HCT116 (cell line): ENCODE measurements around the gene FGF14. TPM values are rescaled to one million over a fixed set of nuclear protein-coding genes. Genes with fewer than 3 reads are reported as not detected.

Experiments
- ATAC-seq: fragments of 200-7000 bp; cut with Tn5 transposase; 2 replicates; pipeline ENCODE4 v1.9.1; 2020; ENCODE audit warnings: mild to moderate bottlenecking, moderate library complexity
- BruUV-seq: library from RNA; stranded (reverse); fragments of 400-500 nt; replicated peaks from 2 replicates; lab custom pipeline; 2021; lab: Mats Ljungman, UMichigan
- CTCF ChIA-PET: fragments of 300-600 bp; sonication (Branson Sonifier 250); formaldehyde crosslinking; loops from one replicate; lab custom pipeline; 2021; ENCODE audit warnings: antibody characterized with exemption; lab: Charles Lee
- POLR2A ChIA-PET: fragments of 300-600, 350-600 bp; sonication (Branson Sonifier 250); formaldehyde crosslinking; loops from one replicate; lab custom pipeline; 2021; ENCODE audit warnings: antibody characterized with exemption; lab: Charles Lee
- RAD21 ChIA-PET, 2 experiments: fragments of 300-600 bp; sonication (Branson Sonifier 250); formaldehyde crosslinking; loops; one replicate each; lab custom pipeline; 2023; ENCODE audit warnings: low total read pairs in 2 of 2; ENCODE audit not compliant: uncharacterized antibody in 2 of 2, unreplicated experiment in 2 of 2, low non-redundant PET in 1 of 2; lab: Charles Lee
- DNase-seq: peaks from one replicate; pipeline ENCODE4 v3.0.0-alpha.2; 2010; ENCODE audit warnings: low read depth, low spot score
- H2AFZ ChIP-seq: fragments of 200-600 bp; shearing (Covaris generic), sonication (generic); 2 replicates; pipeline ENCODE4 v1.6.1; 2017; ENCODE audit warnings: low read depth, mixed run types, mixed read lengths, antibody characterized with exemption, low read length; ENCODE audit not compliant: poor library complexity, severe bottlenecking
- H3K27ac ChIP-seq: 2 replicates; pipeline ENCODE4 v1.5.1; 2012; ENCODE audit warnings: low read depth, low read length
- H3K27me3 ChIP-seq: fragments of 200-600 bp; sonication (generic); 2 replicates; pipeline ENCODE4 v1.6.1; 2016; ENCODE audit warnings: mixed run types, low read length, mixed read lengths; ENCODE audit not compliant: insufficient read depth
- H3K36me3 ChIP-seq, 2 experiments: fragments of 200-500 bp in 1 of 2; fragments of 200-600 bp in 1 of 2; sonication (Bioruptor generic) in 1 of 2; sonication (generic) in 1 of 2; 2 replicates each; pipeline versions ENCODE4 v1.5.1 to v1.6.1; 2014 to 2016; ENCODE audit warnings: low read length in 2 of 2, inconsistent platforms in 1 of 2, mixed read lengths in 1 of 2, mixed run types in 1 of 2; ENCODE audit not compliant: insufficient read depth in 2 of 2, control insufficient read depth in 1 of 2
- H3K4me1 ChIP-seq, 2 experiments: fragments of 200-600 bp in 1 of 2; sonication (generic) in 1 of 2; 2 replicates each; pipeline versions ENCODE4 v1.5.1 to v1.6.1; 2012 to 2017; ENCODE audit warnings: low read length in 2 of 2, inconsistent platforms in 1 of 2, mild to moderate bottlenecking in 1 of 2, mixed read lengths in 1 of 2, mixed run types in 1 of 2, moderate library complexity in 1 of 2; ENCODE audit not compliant: insufficient read depth in 2 of 2, control insufficient read depth in 1 of 2
- H3K4me2 ChIP-seq: fragments of 200-600 bp; sonication (generic); 2 replicates; pipeline ENCODE4 v1.6.1; 2017; ENCODE audit warnings: mixed run types, low read length, mixed read lengths
- H3K4me3 ChIP-seq, 2 experiments: fragments of 200-600 bp in 1 of 2; sonication (generic) in 1 of 2; replicated peaks in 1 of 2; 2 replicates each; pipeline ENCODE4 v1.5.1; 2011 to 2016; ENCODE audit warnings: low read length in 2 of 2, control low read depth in 1 of 2, low read depth in 1 of 2, mild to moderate bottlenecking in 1 of 2, mixed read lengths in 1 of 2, mixed run types in 1 of 2
- H3K79me2 ChIP-seq: fragments of 200-600 bp; sonication (generic); 2 replicates; pipeline ENCODE4 v1.6.1; 2017; ENCODE audit warnings: mild to moderate bottlenecking, mixed run types, low read length, moderate library complexity, mixed read lengths; ENCODE audit not compliant: insufficient read depth
- H3K9ac ChIP-seq: fragments of 200-600 bp; sonication (generic); 2 replicates; pipeline ENCODE4 v1.6.1; 2016; ENCODE audit warnings: low read length, mixed read lengths
- H3K9me2 ChIP-seq: fragments of 200-600 bp; sonication (generic), shearing (Covaris generic); 2 replicates; pipeline ENCODE4 v1.6.1; 2017; ENCODE audit warnings: mixed run types, mild to moderate bottlenecking, moderate library complexity; ENCODE audit not compliant: insufficient read depth
- H3K9me3 ChIP-seq, 2 experiments: fragments of 200-500 bp in 1 of 2; fragments of 200-600 bp in 1 of 2; sonication (Bioruptor generic) in 1 of 2; sonication (generic) in 1 of 2; 2 replicates each; pipeline ENCODE4 v1.6.1; 2014 to 2017; ENCODE audit warnings: low read length in 2 of 2, mixed read lengths in 2 of 2, inconsistent platforms in 1 of 2, low read depth in 1 of 2, mild to moderate bottlenecking in 1 of 2, mixed run types in 1 of 2, moderate library complexity in 1 of 2; ENCODE audit not compliant: control insufficient read depth in 1 of 2, insufficient read depth in 1 of 2
- H4K20me1 ChIP-seq: fragments of 200-600 bp; sonication (generic), shearing (Covaris generic); 2 replicates; pipeline ENCODE4 v1.6.1; 2017; ENCODE audit warnings: mixed run types, mild to moderate bottlenecking, moderate library complexity; ENCODE audit not compliant: insufficient read depth
- CTCF ChIP-seq, 3 experiments: fragments of 200-600 bp in 1 of 3; sonication (generic) in 1 of 3; IDR thresholded peaks in 2 of 3; conservative IDR thresholded peaks in 1 of 3; 2 replicates each; pipeline ENCODE4 v1.5.1; 2012 to 2017; ENCODE audit warnings: low read depth in 2 of 3, low read length in 2 of 3, antibody characterized with exemption in 1 of 3, borderline replicate concordance in 1 of 3, control low read depth in 1 of 3, mild to moderate bottlenecking in 1 of 3, mixed read lengths in 1 of 3, mixed run types in 1 of 3, moderate library complexity in 1 of 3; ENCODE audit not compliant: insufficient read depth in 1 of 3
- EGR1 ChIP-seq: IDR thresholded peaks from 2 replicates; pipeline ENCODE4 v1.6.1; 2012; ENCODE audit warnings: low read depth
- ELF1 ChIP-seq: IDR thresholded peaks from 2 replicates; pipeline ENCODE4 v1.6.1; 2012; ENCODE audit warnings: low read depth, borderline replicate concordance
- EZH2phosphoT487 ChIP-seq: fragments of 200-600 bp; IDR thresholded peaks from 2 replicates; pipeline ENCODE4 v1.6.1; 2018; ENCODE audit warnings: antibody characterized with exemption, borderline replicate concordance
- JUND ChIP-seq: IDR thresholded peaks from 2 replicates; pipeline ENCODE4 v1.6.1; 2012
- MAX ChIP-seq: IDR thresholded peaks from 2 replicates; pipeline ENCODE4 v1.6.1; 2012
- POLR2A ChIP-seq: IDR thresholded peaks from 2 replicates; pipeline ENCODE4 v1.7.0; 2011; ENCODE audit warnings: borderline replicate concordance; ENCODE audit not compliant: insufficient read depth, insufficient read length; ENCODE audit errors: extremely low read depth
- RAD21 ChIP-seq: IDR thresholded peaks from 2 replicates; pipeline ENCODE4 v1.6.1; 2012; ENCODE audit warnings: low read depth, mild to moderate bottlenecking
- SIN3A ChIP-seq: IDR thresholded peaks from 2 replicates; pipeline ENCODE4 v1.6.1; 2012; ENCODE audit warnings: low read depth
- SP1 ChIP-seq: IDR thresholded peaks from 2 replicates; pipeline ENCODE4 v1.6.1; 2012; ENCODE audit warnings: low read depth
- TCF7L2 ChIP-seq: IDR thresholded peaks from 2 replicates; pipeline ENCODE4 v1.7.0; 2011; ENCODE audit warnings: borderline replicate concordance, inconsistent platforms; ENCODE audit not compliant: insufficient read depth, insufficient read length; ENCODE audit errors: extremely low read depth
- ZBTB33 ChIP-seq: IDR thresholded peaks from 2 replicates; pipeline ENCODE4 v1.6.1; 2011; ENCODE audit warnings: mild to moderate bottlenecking, low read length, moderate library complexity; ENCODE audit not compliant: insufficient replicate concordance; ENCODE audit errors: extremely low read depth
- ZFX ChIP-seq: fragments of 450-650 bp; IDR thresholded peaks from 2 replicates; pipeline ENCODE4 v1.6.1; 2017
- ZNF274 ChIP-seq: fragments of 200-500 bp; sonication (Bioruptor generic); IDR thresholded peaks from 2 replicates; pipeline ENCODE4 v1.6.1; 2014; ENCODE audit warnings: mild to moderate bottlenecking, low read depth, low read length, inconsistent platforms
- intact Hi-C: fragments of 100-400 bp; cut with micrococcal nuclease; formaldehyde crosslinking; loops from 2 replicates; pipeline ENCODE4 v1.10.0; 2022
- total RNA-seq: library from RNA; stranded (reverse); gene quantifications from one replicate; pipeline ENCODE4 v1.2.1, GENCODE V29; 2021; ENCODE audit not compliant: unreplicated experiment

FGF14 gene
- total RNA-seq, 1 experiment from 2014 or later: not detected

- no peak overlapping the region for H2AFZ ChIP-seq
- H3K79me2 ChIP-seq: no peaks in the 10 kb centered on the region
- no peaks in the 10 kb centered on the region for H4K20me1 ChIP-seq
- POLR2A ChIA-PET: no interaction called here
- TF ChIP-seq CTCF (IDR thresholded peaks at IDR 0.05 in 2 of 3, conservative IDR thresholded peaks at IDR 0.05 in 1 of 3; ENCODE audit: borderline replicate concordance in 1 of 3, insufficient read depth in 1 of 3, low read depth in 2 of 3, low read length in 2 of 3) (no peak), EZH2phosphoT487 (no peak), SIN3A (no peak), SP1 (no peak), RAD21 (no peak), JUND (no peak), TCF7L2 (no peak), ZBTB33 (no peak), ZFX (no peak), POLR2A (no peak), MAX (no peak), ZNF274 (no peak), EGR1 (no peak), ELF1 (no peak)
- peaks cover 0 to 4% of the 10 kb centered on the region in 2 experiments; a peak in 1 of 4 replicates for H3K9me3 ChIP-seq
- H3K9me2 ChIP-seq: no peaks in the 10 kb centered on the region
- no TSS peak for BruUV-seq
- CTCF ChIA-PET: no interaction called here
- RAD21 ChIA-PET: no interaction called here
- H3K4me3 ChIP-seq: no peak overlapping the region
- DNase-seq (no peak), ATAC-seq (no peak)
- no peak overlapping the region for H3K9ac ChIP-seq
- no peaks in the 10 kb centered on the region for H3K4me1 ChIP-seq
- no peak overlapping the region for H3K4me2 ChIP-seq
- H3K36me3 ChIP-seq: no peaks in the 10 kb centered on the region
- no peaks in the 10 kb centered on the region for H3K27me3 ChIP-seq
- intact Hi-C loops: no loop called here
- H3K27ac ChIP-seq: no peak overlapping the region
These were observed 112.2 kb downstream of the FGF14 start for GRCh38 chr13:102289606-102290005.
